Fibroblast of pulmonary artery (primary cell): Measurements from ENCODE around the gene HPCAL1.
A peak's percentile ranks its signal among the peaks of the same experiment; 100 is the strongest.

Experiments used
- DNase-seq: peaks from one replicate; pipeline ENCODE4 v3.0.0-alpha.2; 2010; ENCODE audit warnings: low read depth
- H3K4me3 ChIP-seq: replicated peaks from 2 replicates; pipeline ENCODE4 v1.5.1; 2011; ENCODE audit warnings: low read depth, mild to moderate bottlenecking, control low read depth, low read length, moderate library complexity
- TF ChIP-seq, protein P1 (sequence below): IDR thresholded peaks from 2 replicates; pipeline ENCODE4 v1.5.1; 2011; ENCODE audit warnings: mild to moderate bottlenecking, control low read depth, low read length, inconsistent platforms; ENCODE audit errors: missing control alignments

HPCAL1 gene

DNA sequence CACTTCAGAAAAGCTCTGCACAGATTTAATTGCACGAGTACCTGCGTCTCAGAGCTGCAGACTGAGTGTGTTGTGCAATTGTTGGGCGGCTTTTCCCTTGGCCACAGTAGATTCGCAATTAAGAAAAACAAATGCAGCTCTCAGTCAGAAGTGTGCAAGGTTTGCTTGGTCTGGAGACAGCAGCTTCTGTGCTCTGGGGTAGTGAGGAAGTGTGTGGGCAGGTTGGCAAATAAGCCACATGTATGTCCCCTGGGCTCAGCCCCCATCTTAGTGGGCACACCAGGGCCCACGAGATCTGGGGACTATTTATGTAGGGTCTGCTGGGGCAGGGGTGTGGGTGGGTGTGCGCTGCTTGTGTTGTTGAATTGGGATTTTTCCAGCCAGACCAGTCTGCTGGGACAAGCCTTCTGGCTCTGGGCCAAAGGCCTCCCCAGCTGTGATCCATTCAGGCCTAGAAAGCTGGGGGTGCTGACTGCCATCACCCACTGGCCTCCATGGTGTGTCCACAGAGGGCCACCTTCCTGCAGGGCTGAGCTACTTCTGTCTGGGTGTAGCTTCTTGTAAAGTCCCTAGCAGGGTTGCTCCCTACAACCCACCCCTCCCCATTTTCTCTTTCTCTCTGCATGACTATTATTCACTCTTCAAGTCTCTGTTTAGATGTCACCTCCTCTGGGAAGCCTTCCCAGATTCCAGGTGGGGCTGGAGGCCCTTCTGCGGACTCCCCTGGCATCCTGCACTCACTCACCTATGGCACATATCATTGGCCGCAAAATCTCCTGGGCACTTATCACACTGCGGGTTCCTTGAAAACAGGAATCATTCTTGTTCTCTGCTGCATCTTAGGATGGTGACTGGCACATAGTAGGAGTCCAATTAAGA is 77.6 kb downstream of the HPCAL1 start:
- TF ChIP-seq, protein P1, sequence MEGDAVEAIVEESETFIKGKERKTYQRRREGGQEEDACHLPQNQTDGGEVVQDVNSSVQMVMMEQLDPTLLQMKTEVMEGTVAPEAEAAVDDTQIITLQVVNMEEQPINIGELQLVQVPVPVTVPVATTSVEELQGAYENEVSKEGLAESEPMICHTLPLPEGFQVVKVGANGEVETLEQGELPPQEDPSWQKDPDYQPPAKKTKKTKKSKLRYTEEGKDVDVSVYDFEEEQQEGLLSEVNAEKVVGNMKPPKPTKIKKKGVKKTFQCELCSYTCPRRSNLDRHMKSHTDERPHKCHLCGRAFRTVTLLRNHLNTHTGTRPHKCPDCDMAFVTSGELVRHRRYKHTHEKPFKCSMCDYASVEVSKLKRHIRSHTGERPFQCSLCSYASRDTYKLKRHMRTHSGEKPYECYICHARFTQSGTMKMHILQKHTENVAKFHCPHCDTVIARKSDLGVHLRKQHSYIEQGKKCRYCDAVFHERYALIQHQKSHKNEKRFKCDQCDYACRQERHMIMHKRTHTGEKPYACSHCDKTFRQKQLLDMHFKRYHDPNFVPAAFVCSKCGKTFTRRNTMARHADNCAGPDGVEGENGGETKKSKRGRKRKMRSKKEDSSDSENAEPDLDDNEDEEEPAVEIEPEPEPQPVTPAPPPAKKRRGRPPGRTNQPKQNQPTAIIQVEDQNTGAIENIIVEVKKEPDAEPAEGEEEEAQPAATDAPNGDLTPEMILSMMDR, result no peak
- H3K4me3 ChIP-seq, result no peak overlapping the region
- DNase-seq, result no peak

DNA sequence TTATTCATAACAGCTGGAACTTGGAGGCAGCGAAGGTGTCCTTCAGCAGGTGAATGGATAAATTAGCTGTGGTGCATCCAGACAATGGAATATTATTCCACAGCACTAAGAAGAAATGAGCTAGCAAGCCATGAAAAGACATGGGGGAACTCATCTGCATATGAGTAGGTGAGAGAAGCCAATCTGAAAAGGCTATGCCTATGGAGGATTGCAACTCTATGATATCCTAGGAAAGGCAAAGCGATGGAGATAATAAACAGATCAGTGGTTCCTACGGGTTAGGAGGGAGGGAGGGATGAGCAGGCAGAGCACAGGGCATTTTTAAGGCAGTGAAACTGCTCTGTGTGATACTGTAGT is 79.3 kb downstream of the HPCAL1 start:
- no peak for DNase-seq
- H3K4me3 ChIP-seq, result no peak overlapping the region
- TF ChIP-seq, protein P1, result no peak

DNA sequence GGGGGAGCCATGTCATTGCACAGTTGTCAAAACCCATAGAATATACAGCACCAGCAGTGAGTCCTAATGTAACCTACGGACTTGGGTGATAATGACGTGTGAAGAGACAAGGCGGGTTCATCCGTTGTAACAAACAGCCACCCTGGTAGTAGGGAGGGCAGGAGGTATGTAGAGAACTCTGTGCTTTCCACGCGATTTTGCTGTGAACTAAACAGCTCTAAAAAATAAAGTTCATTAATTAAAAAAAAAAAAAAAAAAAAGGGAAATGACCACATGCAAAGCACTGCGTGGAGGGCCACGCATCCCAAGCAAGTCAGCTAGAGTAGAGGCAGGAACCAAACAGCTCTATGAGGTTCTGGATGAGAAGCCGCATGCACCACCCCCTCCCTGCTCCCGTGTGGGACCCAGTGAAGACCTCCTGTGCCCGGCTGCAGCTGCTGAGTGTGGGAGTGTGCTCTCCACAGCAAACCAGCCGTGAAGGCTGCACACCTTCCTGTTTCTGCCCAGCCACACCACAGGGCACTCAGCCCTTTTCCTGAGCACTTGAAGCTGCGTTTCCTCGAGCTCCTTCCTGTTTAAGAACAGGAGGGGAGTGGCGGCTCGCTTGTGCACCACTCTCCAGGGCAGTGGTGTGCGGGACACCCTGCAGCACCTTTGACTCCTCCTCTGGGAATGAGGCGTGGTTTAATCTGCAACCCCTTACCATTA is 79.8 kb downstream of the HPCAL1 start:
- TF ChIP-seq, protein P1, result no peak
- DNase-seq, result peak; percentile 11

DNA sequence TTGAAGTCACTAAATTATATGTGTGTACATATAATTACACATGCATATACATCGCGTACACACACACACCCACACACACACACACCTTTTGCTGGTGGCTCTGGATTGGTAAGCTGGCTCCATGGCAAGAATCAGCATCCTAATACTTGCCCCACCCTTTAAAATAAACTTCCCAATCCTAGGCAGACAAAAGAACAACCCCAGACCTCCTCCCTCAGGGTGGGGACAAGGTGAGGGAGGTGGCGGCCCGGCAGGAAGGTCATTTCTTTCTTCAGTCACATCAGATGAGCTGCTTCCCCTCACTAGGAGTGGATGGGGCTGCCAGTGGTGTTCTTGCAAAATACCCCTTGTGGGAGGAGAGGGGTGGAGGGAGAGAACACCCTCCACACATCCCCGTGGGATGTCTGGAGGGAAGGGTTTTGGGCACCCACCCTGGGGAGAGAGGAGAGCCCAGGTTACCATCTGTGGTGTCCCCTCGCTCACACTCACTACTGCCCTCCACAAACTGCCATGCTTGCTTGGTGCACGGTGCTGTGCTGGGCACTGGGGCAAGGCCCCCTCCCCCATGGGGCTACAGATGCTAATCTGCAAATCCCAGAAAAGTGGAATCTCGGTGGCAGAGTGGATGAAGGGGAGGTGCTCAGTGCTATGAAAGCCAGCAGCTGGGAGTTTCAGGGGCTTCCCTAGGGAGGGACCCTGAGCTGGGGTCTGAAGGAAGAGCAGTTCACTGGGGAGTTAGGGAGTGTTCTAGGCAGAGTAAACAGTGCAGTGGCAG is 81.4 kb downstream of the HPCAL1 start:
- no peak overlapping the region for H3K4me3 ChIP-seq
- no peak for DNase-seq

More for the DNA sequence above, 79.8 kb downstream of the HPCAL1 start:
- no peak overlapping the region for H3K4me3 ChIP-seq

DNA sequence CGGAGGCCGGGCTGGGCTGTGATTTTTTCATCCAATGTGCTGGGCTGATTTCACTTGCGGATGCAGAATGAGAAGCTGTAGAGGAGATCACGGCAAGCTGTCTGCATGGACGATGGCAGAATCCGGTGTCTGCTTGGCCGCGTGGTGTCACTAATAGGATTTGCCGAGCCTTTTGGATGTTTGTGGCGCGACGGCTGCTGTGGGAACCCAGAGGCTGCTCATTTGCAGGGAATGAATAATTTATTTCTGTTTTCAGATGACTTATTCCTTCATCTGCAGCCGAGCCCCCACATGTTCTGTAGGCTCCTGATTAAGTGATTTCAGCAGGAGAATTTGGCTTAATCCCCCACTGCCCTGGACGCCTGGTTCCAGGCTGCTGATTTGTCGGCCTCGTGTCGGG is 82.8 kb downstream of the HPCAL1 start:
- DNase-seq, result no peak
- no peak overlapping the region for H3K4me3 ChIP-seq
- TF ChIP-seq, protein P1, result no peak

More for the DNA sequence above, 81.4 kb downstream of the HPCAL1 start:
- TF ChIP-seq, protein P1, result no peak

DNA sequence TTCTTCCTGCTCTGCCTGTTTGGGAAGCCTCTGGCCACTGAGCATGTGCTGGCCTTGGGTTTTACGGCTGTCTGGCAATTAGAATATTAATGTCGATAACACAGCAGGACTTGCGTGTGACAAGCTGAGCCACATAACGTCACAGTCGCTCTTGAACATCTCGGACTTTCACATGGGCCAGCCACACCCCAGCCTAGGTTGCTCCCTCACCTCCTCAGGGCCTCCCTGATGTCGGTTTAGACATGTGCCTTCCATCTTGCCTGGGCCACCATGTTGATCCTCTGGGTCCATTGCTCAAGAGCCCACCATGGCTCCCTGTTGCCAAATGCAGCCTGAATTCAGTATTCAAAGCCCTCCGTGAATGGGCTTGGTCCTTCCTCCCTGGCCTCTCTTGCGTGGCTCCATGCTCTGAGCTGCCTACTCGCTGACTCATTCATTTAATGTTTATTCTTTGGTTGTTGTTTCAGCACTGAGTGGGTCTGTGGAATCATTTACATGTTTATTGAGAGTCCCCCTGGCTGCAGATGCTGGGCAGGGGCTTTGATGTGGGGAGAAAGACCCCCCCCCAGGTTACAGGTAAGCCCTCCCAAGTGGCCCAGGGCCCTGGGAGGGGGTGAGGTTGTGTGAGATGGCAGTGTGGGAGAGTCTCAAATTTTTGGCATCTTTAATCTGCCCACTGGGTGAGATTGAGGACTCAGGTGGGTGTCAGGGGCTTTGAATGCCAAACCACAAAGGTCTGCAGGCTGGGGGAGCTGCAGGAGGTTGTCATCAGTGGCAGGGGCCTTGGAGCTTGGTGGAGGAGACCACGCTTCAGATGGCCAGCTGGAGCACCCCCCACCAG is 83.4 kb downstream of the HPCAL1 start:
- no peak overlapping the region for H3K4me3 ChIP-seq
- TF ChIP-seq, protein P1, result no peak
- DNase-seq, result peak; percentile 50
